PFSK-1 (cell line): ENCODE measurements around the gene ZSCAN4.

Experiments used
- FOXP2 ChIP-seq: optimal IDR thresholded peaks from 2 replicates; pipeline ENCODE3; 2011; ENCODE audit warnings: borderline replicate concordance, control low read depth, inconsistent platforms; ENCODE audit not compliant: insufficient read depth; ENCODE audit errors: extremely low read length, extremely low read depth
- POLR2AphosphoS5 ChIP-seq: IDR thresholded peaks from 2 replicates; pipeline ENCODE4 v1.6.1; 2012; ENCODE audit warnings: low read depth, mild to moderate bottlenecking, control low read depth, low read length, moderate library complexity
- SIN3A ChIP-seq: IDR thresholded peaks from 2 replicates; pipeline ENCODE4 v1.6.1; 2012; ENCODE audit warnings: mild to moderate bottlenecking, low read length, moderate library complexity, borderline replicate concordance; ENCODE audit not compliant: insufficient read depth
- TAF1 ChIP-seq: IDR thresholded peaks from 2 replicates; pipeline ENCODE4 v1.6.1; 2012; ENCODE audit warnings: low read length, control low read depth, borderline replicate concordance; ENCODE audit not compliant: insufficient read depth
- TF ChIP-seq, protein P1 (sequence below), 2 experiments: IDR thresholded peaks; 2 replicates each; pipeline versions ENCODE4 v1.6.1 to v1.8.0; 2011 to 2012; ENCODE audit warnings: low read depth in 2 of 2, low read length in 2 of 2, control low read depth in 1 of 2, inconsistent platforms in 1 of 2, mild to moderate bottlenecking in 1 of 2, moderate library complexity in 1 of 2; ENCODE audit not compliant: insufficient read depth in 1 of 2

Gene ZSCAN4

DNA sequence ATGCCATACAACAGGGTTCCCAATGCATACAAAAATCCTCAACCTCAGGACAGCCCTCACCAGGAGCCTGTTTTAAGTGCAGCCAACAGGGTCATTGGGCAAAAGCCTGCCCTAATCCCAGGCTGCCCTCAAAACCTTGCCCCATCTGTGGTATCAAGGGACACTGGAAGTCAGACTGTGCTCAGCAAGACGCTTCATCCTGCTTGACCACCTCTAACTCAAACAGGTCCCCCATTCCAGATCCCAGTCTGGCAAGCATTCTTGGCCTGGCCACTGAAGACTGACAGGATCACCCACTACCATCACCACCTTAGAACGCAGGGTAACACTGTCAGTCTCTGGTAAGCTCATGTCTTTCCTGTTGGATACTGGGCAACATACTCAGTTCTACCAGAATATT lies 15.0 kb upstream of the ZSCAN4 start:
- no peak for TF ChIP-seq POLR2AphosphoS5
- no peak for TF ChIP-seq FOXP2
- no peak for TF ChIP-seq SIN3A
- no peak for TF ChIP-seq TAF1
- TF ChIP-seq, protein P1, sequence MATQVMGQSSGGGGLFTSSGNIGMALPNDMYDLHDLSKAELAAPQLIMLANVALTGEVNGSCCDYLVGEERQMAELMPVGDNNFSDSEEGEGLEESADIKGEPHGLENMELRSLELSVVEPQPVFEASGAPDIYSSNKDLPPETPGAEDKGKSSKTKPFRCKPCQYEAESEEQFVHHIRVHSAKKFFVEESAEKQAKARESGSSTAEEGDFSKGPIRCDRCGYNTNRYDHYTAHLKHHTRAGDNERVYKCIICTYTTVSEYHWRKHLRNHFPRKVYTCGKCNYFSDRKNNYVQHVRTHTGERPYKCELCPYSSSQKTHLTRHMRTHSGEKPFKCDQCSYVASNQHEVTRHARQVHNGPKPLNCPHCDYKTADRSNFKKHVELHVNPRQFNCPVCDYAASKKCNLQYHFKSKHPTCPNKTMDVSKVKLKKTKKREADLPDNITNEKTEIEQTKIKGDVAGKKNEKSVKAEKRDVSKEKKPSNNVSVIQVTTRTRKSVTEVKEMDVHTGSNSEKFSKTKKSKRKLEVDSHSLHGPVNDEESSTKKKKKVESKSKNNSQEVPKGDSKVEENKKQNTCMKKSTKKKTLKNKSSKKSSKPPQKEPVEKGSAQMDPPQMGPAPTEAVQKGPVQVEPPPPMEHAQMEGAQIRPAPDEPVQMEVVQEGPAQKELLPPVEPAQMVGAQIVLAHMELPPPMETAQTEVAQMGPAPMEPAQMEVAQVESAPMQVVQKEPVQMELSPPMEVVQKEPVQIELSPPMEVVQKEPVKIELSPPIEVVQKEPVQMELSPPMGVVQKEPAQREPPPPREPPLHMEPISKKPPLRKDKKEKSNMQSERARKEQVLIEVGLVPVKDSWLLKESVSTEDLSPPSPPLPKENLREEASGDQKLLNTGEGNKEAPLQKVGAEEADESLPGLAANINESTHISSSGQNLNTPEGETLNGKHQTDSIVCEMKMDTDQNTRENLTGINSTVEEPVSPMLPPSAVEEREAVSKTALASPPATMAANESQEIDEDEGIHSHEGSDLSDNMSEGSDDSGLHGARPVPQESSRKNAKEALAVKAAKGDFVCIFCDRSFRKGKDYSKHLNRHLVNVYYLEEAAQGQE (IDR thresholded peaks at IDR 0.05; ENCODE audit: insufficient read depth in 1 of 2, low read depth in 2 of 2, low read length in 2 of 2), result no peak

DNA sequence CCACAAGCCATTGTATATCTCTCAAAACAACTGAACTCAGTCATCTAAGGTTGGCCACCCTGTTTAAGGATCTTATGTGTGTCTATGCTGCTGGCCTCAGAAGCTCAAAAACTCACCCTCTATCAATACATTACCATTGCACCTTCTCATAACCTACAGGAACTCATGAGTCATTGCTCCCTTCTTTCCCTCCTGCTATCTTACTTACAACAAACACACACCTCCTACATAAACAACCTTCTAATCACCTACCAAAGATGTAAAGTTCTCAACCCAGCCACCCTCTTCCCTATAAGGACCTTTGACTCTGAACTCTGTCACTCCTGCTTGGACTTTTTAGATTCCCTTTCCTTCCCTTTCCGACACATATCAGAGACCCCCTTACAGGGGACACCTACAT lies 13.3 kb upstream of the ZSCAN4 start:
- TF ChIP-seq FOXP2, result no peak
- TF ChIP-seq, protein P1 (IDR thresholded peaks at IDR 0.05; ENCODE audit: insufficient read depth in 1 of 2, low read depth in 2 of 2, low read length in 2 of 2), result no peak
- TF ChIP-seq SIN3A, result no peak
- no peak for TF ChIP-seq TAF1
- no peak for TF ChIP-seq POLR2AphosphoS5

DNA sequence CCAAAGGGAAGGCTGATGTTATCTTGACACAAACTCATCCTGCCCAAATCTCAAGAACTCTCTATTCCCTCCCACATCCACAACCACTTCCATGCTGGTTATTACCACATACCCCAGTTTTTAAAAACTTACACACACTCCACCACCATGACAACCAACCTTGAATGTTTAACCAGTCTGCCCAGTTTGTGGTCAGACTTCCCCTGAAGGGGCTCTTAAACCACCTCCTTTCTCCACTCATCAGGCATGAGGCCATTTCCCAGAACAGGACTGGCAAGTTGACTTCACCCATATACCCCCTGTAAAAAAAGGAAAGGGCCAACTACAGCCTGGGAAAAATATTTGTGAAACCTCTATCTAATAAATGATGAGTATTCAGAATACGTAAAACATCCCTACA lies 12.4 kb upstream of the ZSCAN4 start:
- TF ChIP-seq TAF1 (no peak), FOXP2 (no peak)

DNA sequence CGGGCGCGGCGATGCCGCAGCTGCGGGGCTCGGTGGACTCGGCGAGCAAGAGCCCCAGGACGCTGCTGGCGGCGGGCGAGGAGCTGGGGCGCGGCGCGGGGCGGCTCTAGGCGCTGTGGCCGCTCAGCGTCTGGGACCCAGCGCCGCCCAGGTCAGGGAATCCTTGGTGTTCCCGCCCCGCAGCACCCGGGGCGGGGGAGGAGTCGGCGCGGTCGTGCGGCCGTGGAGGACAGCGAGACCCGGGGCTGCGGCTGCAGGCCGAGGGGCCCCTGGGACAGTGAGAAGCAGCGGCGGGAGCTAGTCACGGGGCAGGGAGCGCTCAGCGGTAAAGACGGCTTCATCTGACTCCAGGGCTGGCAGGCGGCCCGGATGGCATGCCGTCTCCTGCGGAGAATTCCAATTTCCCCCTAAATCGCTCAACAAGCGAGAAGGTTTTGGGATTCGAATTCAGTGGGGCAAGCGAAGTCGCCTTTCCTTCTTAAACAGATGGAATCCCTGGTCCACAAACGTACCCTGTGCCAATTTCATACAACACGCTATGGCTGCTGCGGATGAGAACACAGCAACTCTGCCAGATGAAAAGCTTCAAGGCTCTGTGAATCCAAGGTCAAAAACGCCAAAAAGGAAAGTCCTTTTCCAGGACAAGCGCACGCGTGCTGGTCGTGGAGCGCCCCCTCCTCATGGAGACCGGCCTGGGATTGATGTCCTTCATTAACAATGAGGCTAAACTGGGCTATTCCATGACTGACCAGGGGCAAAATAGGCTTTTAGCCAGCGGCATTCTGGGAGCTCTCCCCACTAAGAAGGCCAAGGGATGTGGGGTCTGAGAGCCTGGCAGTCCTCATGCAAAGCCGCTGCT lies 4.2 kb upstream of the ZSCAN4 start:
- no peak for TF ChIP-seq SIN3A
- TF ChIP-seq FOXP2, result no peak
- TF ChIP-seq POLR2AphosphoS5, result no peak
- TF ChIP-seq, protein P1 (IDR thresholded peaks at IDR 0.05; ENCODE audit: insufficient read depth in 1 of 2, low read depth in 2 of 2, low read length in 2 of 2), result no peak
- no peak for TF ChIP-seq TAF1

DNA sequence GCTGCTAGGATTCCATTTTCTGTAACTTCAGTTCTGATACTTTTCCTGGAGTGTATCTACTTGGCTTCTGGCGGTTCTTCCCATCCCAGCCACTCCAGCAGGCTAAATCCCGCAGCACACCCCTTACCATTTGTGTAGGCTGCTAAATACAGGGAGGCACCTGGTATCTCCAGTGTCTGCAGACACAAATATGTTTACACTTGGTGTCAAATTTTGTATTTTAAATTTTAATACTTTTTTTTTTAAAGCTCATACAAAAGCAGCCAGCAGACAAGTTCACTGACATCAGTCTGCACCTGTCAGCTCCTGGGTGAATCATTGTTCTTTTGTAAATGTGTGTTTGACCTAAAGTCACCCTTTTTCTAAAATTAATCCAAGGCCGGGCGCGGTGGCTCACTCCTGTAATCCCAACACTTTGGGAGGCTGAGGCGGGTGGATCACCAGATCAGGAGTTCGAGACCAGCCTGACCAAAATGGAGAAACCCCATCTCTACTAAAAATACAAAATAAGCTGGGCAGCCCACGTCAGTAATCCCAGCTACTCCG lies 3.4 kb upstream of the ZSCAN4 start:
- TF ChIP-seq SIN3A (no peak), POLR2AphosphoS5 (no peak), FOXP2 (no peak), TAF1 (no peak)
- TF ChIP-seq, protein P1 (IDR thresholded peaks at IDR 0.05; ENCODE audit: insufficient read depth in 1 of 2, low read depth in 2 of 2, low read length in 2 of 2), result no peak
